SK-N-SH (cell line): ENCODE data around the gene PLEKHA8. TPM values are rescaled to one million over a fixed set of nuclear protein-coding genes. Genes with fewer than 3 reads are reported as not detected.

Experiments used
- CTCF ChIA-PET: fragments of 300-600, 350-600 bp; formaldehyde crosslinking; extraction: SDS; loops from one replicate; lab custom pipeline; 2021; lab: Yijun Ruan, JAX
- POLR2A ChIA-PET: fragments of 350-600 bp; sonication (Branson Sonifier 250); formaldehyde crosslinking; extraction: SDS; loops from one replicate; lab custom pipeline; 2020; ENCODE audit warnings: antibody characterized with exemption, inconsistent platforms; lab: Yijun Ruan, JAX
- DNase-seq: peaks from one replicate; pipeline ENCODE4 v3.0.0; 2012
- H2AFZ ChIP-seq: fragments of 200-600 bp; sonication (generic); 2 replicates; pipeline ENCODE4 v1.8.1; 2016; ENCODE audit warnings: antibody characterized with exemption, mild to moderate bottlenecking, low read depth
- H3F3A ChIP-seq: fragments of 200-600 bp; sonication (generic); replicated peaks from 2 replicates; pipeline ENCODE3; 2016; ENCODE audit warnings: antibody characterized with exemption, mild to moderate bottlenecking; ENCODE audit not compliant: insufficient read depth
- H3K27ac ChIP-seq, 2 experiments: fragments of 200-500 bp in 1 of 2; fragments of 200-600 bp in 1 of 2; sonication (Bioruptor generic) in 1 of 2; sonication (generic), shearing (Covaris generic) in 1 of 2; 2 replicates each; pipeline versions ENCODE4 v1.5.1 to v1.6.1; 2014 to 2016; ENCODE audit warnings: low read depth in 2 of 2, inconsistent platforms in 1 of 2, low read length in 1 of 2, mild to moderate bottlenecking in 1 of 2, mixed read lengths in 1 of 2
- H3K27me3 ChIP-seq: fragments of 200-600 bp; sonication (generic), shearing (Covaris generic); 2 replicates; pipeline ENCODE4 v1.6.1; 2016; ENCODE audit warnings: mixed run types; ENCODE audit not compliant: insufficient read depth
- H3K36me3 ChIP-seq, 2 experiments: fragments of 200-500 bp in 1 of 2; fragments of 200-600 bp in 1 of 2; sonication (Bioruptor generic) in 1 of 2; sonication (generic) in 1 of 2; replicated peaks in 1 of 2; 2 replicates each; pipeline versions ENCODE3 to v1.5.1; 2014 to 2016; ENCODE audit warnings: low read length in 1 of 2, mild to moderate bottlenecking in 1 of 2; ENCODE audit not compliant: insufficient read depth in 2 of 2, control insufficient read depth in 1 of 2
- H3K4me1 ChIP-seq, 2 experiments: fragments of 200-500 bp in 1 of 2; fragments of 200-600 bp in 1 of 2; sonication (Bioruptor generic) in 1 of 2; sonication (generic), shearing (Covaris generic) in 1 of 2; 2 replicates each; pipeline versions ENCODE4 v1.5.1 to v1.6.1; 2014 to 2016; ENCODE audit warnings: low read depth in 1 of 2, low read length in 1 of 2, mixed run types in 1 of 2; ENCODE audit not compliant: insufficient read depth in 2 of 2, control insufficient read depth in 1 of 2
- H3K4me2 ChIP-seq: fragments of 200-600 bp; sonication (generic), shearing (Covaris generic); 2 replicates; pipeline ENCODE4 v1.6.1; 2017; ENCODE audit warnings: mixed run types
- H3K4me3 ChIP-seq, 2 experiments: fragments of 200-500 bp in 1 of 2; fragments of 200-600 bp in 1 of 2; sonication (Bioruptor generic) in 1 of 2; sonication (generic), shearing (Covaris generic) in 1 of 2; 2 replicates each; pipeline versions ENCODE4 v1.5.1 to v1.8.1; 2014 to 2016; ENCODE audit warnings: low read depth in 2 of 2, inconsistent platforms in 1 of 2, low read length in 1 of 2, mild to moderate bottlenecking in 1 of 2, mixed read lengths in 1 of 2, moderate library complexity in 1 of 2
- H3K79me2 ChIP-seq: fragments of 200-600 bp; sonication (generic); 2 replicates; pipeline ENCODE4 v1.8.1; 2017; ENCODE audit warnings: mild to moderate bottlenecking; ENCODE audit not compliant: insufficient read depth
- H3K9ac ChIP-seq: fragments of 200-600 bp; sonication (generic); 2 replicates; pipeline ENCODE4 v1.6.1; 2017; ENCODE audit warnings: mixed run types
- H3K9me2 ChIP-seq: fragments of 200-600 bp; sonication (generic); 2 replicates; pipeline ENCODE4 v1.6.1; 2017; ENCODE audit warnings: mixed run types
- H3K9me3 ChIP-seq: fragments of 200-600 bp; sonication (generic); 2 replicates; pipeline ENCODE4 v1.6.1; 2017; ENCODE audit warnings: mixed run types, mild to moderate bottlenecking, moderate library complexity
- H4K20me1 ChIP-seq: fragments of 200-600 bp; sonication (generic); 2 replicates; pipeline ENCODE4 v1.6.1; 2017; ENCODE audit warnings: mild to moderate bottlenecking, mixed run types; ENCODE audit not compliant: insufficient read depth
- EP300 ChIP-seq, 2 experiments: IDR thresholded peaks; 2 replicates each; pipeline versions ENCODE4 v1.4.0 to v1.6.1; 2012; ENCODE audit warnings: borderline replicate concordance in 1 of 2, low read depth in 1 of 2, low read length in 1 of 2
- FOXJ3 ChIP-seq: sonication (generic); formaldehyde crosslinking; IDR thresholded peaks from 2 replicates; pipeline ENCODE4 v1.5.1; 2020; ENCODE audit warnings: mild to moderate bottlenecking, missing genetic modification reagents
- FOXM1 ChIP-seq: IDR thresholded peaks from 2 replicates; pipeline ENCODE4 v1.4.0; 2012; ENCODE audit warnings: low read depth, mild to moderate bottlenecking
- GABPA ChIP-seq: IDR thresholded peaks from 2 replicates; pipeline ENCODE4 v1.4.0; 2012; ENCODE audit warnings: low read depth, mild to moderate bottlenecking
- MEF2A ChIP-seq: IDR thresholded peaks from 2 replicates; pipeline ENCODE4 v1.4.0; 2012; ENCODE audit warnings: low read depth, borderline replicate concordance
- NRF1 ChIP-seq: IDR thresholded peaks from 2 replicates; pipeline ENCODE4 v1.6.1; 2012; ENCODE audit warnings: low read depth, mild to moderate bottlenecking, low read length
- POLR2AphosphoS5 ChIP-seq: IDR thresholded peaks from 2 replicates; pipeline ENCODE4 v1.6.1; 2012; ENCODE audit warnings: low read depth, low read length
- RAD21 ChIP-seq: IDR thresholded peaks from 2 replicates; pipeline ENCODE4 v1.6.1; 2012; ENCODE audit warnings: mild to moderate bottlenecking, low read length
- RCOR1 ChIP-seq: fragments of 150-350 bp; IDR thresholded peaks from 2 replicates; pipeline ENCODE4 v1.6.1; 2017; ENCODE audit warnings: antibody characterized with exemption, low read length
- RXRA ChIP-seq: IDR thresholded peaks from 2 replicates; pipeline ENCODE4 v1.4.0; 2012; ENCODE audit warnings: low read depth, mild to moderate bottlenecking, borderline replicate concordance
- SIN3A ChIP-seq: IDR thresholded peaks from 2 replicates; pipeline ENCODE4 v1.6.1; 2012; ENCODE audit warnings: low read depth, mild to moderate bottlenecking, low read length, moderate library complexity, borderline replicate concordance
- TCF12 ChIP-seq: IDR thresholded peaks from 2 replicates; pipeline ENCODE4 v1.4.0; 2012
- YY1 ChIP-seq: IDR thresholded peaks from 2 replicates; pipeline ENCODE4 v1.4.0; 2012; ENCODE audit warnings: low read depth, mild to moderate bottlenecking
- ZBTB33 ChIP-seq: IDR thresholded peaks from 2 replicates; pipeline ENCODE4 v1.4.0; 2012; ENCODE audit warnings: low read depth, borderline replicate concordance
- WGBS: methylation state at CpG from one replicate; pipeline ENCODE4 v1.1.6; 2017; ENCODE audit warnings: low lambda C conversion rate; 5-methylcytosine and 5-hydroxymethylcytosine counted together
- polyA plus RNA-seq, 3 experiments: library from polyadenylated mRNA; depleted of rRNA; stranded (reverse); fragments of >200 nt; gene quantifications; 2 replicates each; pipeline ENCODE4 v1.2.3, GENCODE V29; 2012
- TF ChIP-seq, protein P1 (sequence below): IDR thresholded peaks from 2 replicates; pipeline ENCODE4 v1.6.1; 2012; ENCODE audit warnings: mild to moderate bottlenecking, low read depth, low read length, moderate library complexity
- TF ChIP-seq, protein P2 (sequence below): fragments of 150-350 bp; IDR thresholded peaks from 2 replicates; pipeline ENCODE4 v1.6.1; 2016; ENCODE audit warnings: mild to moderate bottlenecking, low read depth, low read length
- TF ChIP-seq, protein P3 (sequence below): IDR thresholded peaks from 2 replicates; pipeline ENCODE4; 2012

PLEKHA8 gene
- polyA plus RNA-seq, 1 of the 3 experiments (the other 2 are of a cell fraction), result 4.9 TPM

DNA sequence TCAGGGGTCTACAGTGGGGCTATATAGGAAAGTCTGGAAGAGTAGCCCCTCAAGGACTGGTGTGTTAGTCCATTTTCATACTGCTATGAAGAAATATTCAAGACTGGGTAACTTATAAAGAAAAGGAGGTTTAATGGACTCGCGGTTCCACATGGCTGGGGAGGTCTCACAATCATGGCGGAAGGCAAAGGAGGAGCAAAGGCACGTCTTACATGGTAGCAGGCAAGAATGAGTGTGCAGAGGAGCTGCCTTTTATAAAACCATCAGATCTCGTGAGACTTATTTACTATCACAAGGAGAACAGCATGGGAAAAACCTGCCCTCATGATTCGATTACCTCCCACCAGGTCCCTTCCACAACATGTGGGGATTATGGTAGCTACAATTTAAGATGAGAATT lies 4.7 kb upstream of the PLEKHA8 start:
- no peak for TF ChIP-seq RCOR1
- TF ChIP-seq MEF2A, result no peak
- no peak for TF ChIP-seq SIN3A
- TF ChIP-seq NRF1, result no peak
- no peak for TF ChIP-seq RAD21
- no peak for TF ChIP-seq FOXM1
- no peak for TF ChIP-seq GABPA
- Histone ChIP-seq H3K4me2 (0 out of 2 replicates have a peak overlapping the region, but pooled peaks have one; percentile 86), H3K27ac (no peak overlapping the region), H4K20me1 (no peaks in the 10 kb centered on the region), H3K9me2 (no peaks in the 10 kb centered on the region), H3K4me1 (peaks cover 0 to 14% of the 10 kb centered on the region in 2 experiments; a peak in 2 of 4 replicates), H3F3A (peaks cover 11% of the 10 kb centered on the region), H3K36me3 (peaks cover 2 to 10% of the 10 kb centered on the region in 2 experiments), H3K4me3 (no peak overlapping the region), H2AFZ (no peak overlapping the region), H3K9me3 (no peaks in the 10 kb centered on the region), H3K79me2 (peaks cover 48% of the 10 kb centered on the region), H3K9ac (no peak overlapping the region), H3K27me3 (no peaks in the 10 kb centered on the region)
- POLR2A ChIA-PET, result no interaction called here
- no peak for DNase-seq
- CTCF ChIA-PET, result interaction anchor here (0.8 to 2.8 kb wide), 2 partner anchors 38 to 51 kb away, joined by 3 to 8 read pairs; no protein-coding TSS in a partner anchor
- WGBS, result 97% methylated on average over 6 of the region's 6 CpGs

DNA sequence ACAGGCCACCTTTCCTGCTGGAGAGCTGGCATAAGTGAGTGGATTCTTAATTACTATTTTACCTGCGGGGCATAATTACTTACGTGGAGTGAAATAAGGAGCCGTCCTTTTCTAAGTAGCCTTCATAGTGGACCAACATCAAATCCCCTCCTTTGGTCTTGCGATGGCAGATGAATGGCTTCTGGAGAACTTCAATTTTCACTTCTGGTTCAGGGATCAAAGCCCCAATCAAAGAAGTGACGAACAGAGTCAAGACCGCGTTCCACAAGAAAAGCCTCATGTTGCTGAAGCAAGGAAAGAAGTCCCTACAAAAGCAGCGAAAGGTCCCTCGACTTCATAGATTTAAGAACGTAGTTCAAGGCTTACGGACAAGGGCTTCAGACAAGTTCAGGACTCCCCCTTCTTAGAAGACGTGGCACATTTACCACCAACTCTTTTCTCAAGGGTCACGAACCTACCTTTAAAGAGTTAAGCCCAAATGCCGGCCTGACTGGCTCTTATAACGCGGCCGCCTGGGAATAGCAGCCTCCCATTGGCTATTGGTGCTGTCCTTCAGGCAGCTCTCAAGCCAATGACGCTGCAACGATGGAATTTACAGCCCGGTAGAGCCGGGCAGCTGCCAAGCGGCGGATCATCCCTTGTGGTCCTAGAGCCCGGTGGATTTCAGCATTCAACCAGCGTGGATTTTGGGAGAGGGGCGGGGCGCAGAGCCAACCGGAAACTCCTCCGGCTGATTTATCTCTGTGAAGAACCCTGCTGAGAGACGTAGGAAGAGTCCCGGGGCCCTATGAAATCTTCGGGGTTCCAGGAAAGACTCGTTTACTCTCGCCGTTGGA lies 1.8 kb upstream of the PLEKHA8 start, which contains the start of gene FKBP14:
Gene FKBP14, minus strand, starts transcription at position 474 of the 836 bp plus-strand sequence. Its CDS starts 194 bp downstream, at position 280.
- peaks cover 8 to 34% of the 10 kb centered on the region in 2 experiments for H3K4me1 ChIP-seq
- DNase-seq, result peak; percentile 95
- H4K20me1 ChIP-seq, result peaks cover 20% of the 10 kb centered on the region
- H3K36me3 ChIP-seq, result peaks cover 0 to 6% of the 10 kb centered on the region in 2 experiments
- peak within 1 kb of the TSS; percentile 74 for H3K9ac ChIP-seq
- peaks cover 75% of the 10 kb centered on the region for H3K79me2 ChIP-seq
- ChIA-PET POLR2A (interaction anchor here (0.5 to 1.0 kb wide), 2 partner anchors 27 to 77 kb away, joined by 3 read pairs; no protein-coding TSS in a partner anchor), CTCF (interaction anchor here (0.8 to 11.9 kb wide), 4 partner anchors 14 to 105 kb away, joined by 4 to 85 read pairs (median 8); no protein-coding TSS in a partner anchor)
- peak within 1 kb of the TSS; percentile 92 for H2AFZ ChIP-seq
- H3K9me3 ChIP-seq, result no peaks in the 10 kb centered on the region
- no peaks in the 10 kb centered on the region for H3K9me2 ChIP-seq
- H3K4me3 ChIP-seq, result peak within 1 kb of the TSS; percentile 75 to 99
- H3K4me2 ChIP-seq, result peak within 1 kb of the TSS; percentile 86
- no peaks in the 10 kb centered on the region for H3K27me3 ChIP-seq
- peak within 1 kb of the TSS; percentile 79 to 96 for H3K27ac ChIP-seq
- peaks cover 5% of the 10 kb centered on the region for H3F3A ChIP-seq
- 1% methylated on average over 35 of the region's 35 CpGs for WGBS
- TF ChIP-seq NRF1 (peak; percentile 1; the same call in 1 of the 2 replicates), FOXJ3 (CRISPR knock-in tag) (no peak; the same call in 1 of the 2 replicates), YY1 (0 out of 2 replicates have a peak, but pooled peaks have one; percentile 36), EP300 (IDR thresholded peaks at IDR 0.05; ENCODE audit: borderline replicate concordance in 1 of 2, low read depth in 1 of 2, low read length in 1 of 2) (peak in 1 of 2 experiments; percentile 34; a peak in 1 of 4 replicates), ZBTB33 (0 out of 2 replicates have a peak, but pooled peaks have one; percentile 57), SIN3A (peak; percentile 78; the same call in 1 of the 2 replicates), TCF12 (peak; percentile 49), POLR2AphosphoS5 (peak; percentile 74), RCOR1 (peak; percentile 39; the same call in 1 of the 2 replicates), RXRA (peak; percentile 67; the same call in 1 of the 2 replicates)
- TF ChIP-seq, protein P1, sequence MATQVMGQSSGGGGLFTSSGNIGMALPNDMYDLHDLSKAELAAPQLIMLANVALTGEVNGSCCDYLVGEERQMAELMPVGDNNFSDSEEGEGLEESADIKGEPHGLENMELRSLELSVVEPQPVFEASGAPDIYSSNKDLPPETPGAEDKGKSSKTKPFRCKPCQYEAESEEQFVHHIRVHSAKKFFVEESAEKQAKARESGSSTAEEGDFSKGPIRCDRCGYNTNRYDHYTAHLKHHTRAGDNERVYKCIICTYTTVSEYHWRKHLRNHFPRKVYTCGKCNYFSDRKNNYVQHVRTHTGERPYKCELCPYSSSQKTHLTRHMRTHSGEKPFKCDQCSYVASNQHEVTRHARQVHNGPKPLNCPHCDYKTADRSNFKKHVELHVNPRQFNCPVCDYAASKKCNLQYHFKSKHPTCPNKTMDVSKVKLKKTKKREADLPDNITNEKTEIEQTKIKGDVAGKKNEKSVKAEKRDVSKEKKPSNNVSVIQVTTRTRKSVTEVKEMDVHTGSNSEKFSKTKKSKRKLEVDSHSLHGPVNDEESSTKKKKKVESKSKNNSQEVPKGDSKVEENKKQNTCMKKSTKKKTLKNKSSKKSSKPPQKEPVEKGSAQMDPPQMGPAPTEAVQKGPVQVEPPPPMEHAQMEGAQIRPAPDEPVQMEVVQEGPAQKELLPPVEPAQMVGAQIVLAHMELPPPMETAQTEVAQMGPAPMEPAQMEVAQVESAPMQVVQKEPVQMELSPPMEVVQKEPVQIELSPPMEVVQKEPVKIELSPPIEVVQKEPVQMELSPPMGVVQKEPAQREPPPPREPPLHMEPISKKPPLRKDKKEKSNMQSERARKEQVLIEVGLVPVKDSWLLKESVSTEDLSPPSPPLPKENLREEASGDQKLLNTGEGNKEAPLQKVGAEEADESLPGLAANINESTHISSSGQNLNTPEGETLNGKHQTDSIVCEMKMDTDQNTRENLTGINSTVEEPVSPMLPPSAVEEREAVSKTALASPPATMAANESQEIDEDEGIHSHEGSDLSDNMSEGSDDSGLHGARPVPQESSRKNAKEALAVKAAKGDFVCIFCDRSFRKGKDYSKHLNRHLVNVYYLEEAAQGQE, result peak; percentile 53; the same call in 1 of the 2 replicates
- TF ChIP-seq, protein P2, sequence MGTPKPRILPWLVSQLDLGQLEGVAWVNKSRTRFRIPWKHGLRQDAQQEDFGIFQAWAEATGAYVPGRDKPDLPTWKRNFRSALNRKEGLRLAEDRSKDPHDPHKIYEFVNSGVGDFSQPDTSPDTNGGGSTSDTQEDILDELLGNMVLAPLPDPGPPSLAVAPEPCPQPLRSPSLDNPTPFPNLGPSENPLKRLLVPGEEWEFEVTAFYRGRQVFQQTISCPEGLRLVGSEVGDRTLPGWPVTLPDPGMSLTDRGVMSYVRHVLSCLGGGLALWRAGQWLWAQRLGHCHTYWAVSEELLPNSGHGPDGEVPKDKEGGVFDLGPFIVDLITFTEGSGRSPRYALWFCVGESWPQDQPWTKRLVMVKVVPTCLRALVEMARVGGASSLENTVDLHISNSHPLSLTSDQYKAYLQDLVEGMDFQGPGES, result peak; percentile 97
- TF ChIP-seq, protein P3, sequence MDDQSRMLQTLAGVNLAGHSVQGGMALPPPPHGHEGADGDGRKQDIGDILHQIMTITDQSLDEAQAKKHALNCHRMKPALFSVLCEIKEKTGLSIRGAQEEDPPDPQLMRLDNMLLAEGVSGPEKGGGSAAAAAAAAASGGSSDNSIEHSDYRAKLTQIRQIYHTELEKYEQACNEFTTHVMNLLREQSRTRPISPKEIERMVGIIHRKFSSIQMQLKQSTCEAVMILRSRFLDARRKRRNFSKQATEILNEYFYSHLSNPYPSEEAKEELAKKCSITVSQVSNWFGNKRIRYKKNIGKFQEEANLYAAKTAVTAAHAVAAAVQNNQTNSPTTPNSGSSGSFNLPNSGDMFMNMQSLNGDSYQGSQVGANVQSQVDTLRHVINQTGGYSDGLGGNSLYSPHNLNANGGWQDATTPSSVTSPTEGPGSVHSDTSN, result peak; percentile 100
